Left kidney (tissue), 2 donors: ENCODE data around the gene PLPP4. TPM values are rescaled to one million over a fixed set of nuclear protein-coding genes. Genes with fewer than 3 reads are reported as not detected.

Experiments used
- DNase-seq: peaks from one replicate; pipeline ENCODE4 v3.0.0-alpha.2; 2013
- polyA plus RNA-seq: library from polyadenylated mRNA; unstranded; fragments of 120-200 nt; gene quantifications from one replicate; pipeline ENCODE4 v1.2.1, GENCODE V29; 2013; ENCODE audit not compliant: insufficient read length

Gene PLPP4
- polyA plus RNA-seq, 1 donor = 4.6 TPM

GRCh38 chr10:120517196-120517595, 60.2 kb downstream of the PLPP4 start:
- DNase-seq = no peak

DNA sequence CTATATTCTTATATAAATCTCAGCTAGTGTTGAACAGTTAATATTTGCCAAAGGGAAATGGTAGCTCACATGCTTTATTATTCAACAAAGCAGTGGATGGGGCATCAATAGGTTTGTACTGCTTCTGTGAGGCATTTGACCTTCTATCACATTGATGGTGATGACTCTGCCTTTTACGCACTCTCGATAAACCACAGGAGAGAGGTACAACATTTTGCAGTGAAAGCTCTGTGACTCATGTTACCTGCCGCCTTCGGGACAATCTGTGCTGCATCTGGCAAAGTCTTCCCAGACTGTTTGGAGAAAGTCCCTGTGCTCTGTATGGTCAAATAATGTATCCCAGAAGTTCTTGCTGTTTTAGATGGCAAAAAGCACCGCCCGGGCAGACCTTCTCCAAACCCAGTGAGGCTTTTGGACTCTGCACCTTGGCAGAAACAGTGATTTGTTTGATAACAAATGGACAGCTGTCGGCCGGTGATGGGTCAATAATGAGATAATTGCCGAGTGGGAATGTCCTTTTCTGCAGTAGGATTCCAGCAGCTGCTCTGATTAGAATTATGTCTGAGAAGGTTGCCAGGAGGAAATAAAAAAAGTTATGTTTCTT, 61.0 kb downstream of the PLPP4 start:
- DNase-seq = no peak

- no peak for DNase-seq
These were observed 64.9 kb downstream of the PLPP4 start for GRCh38 chr10:120521880-120522279.

- no peak for DNase-seq
These were observed 70.7 kb downstream of the PLPP4 start for GRCh38 chr10:120527691-120528090.

DNA sequence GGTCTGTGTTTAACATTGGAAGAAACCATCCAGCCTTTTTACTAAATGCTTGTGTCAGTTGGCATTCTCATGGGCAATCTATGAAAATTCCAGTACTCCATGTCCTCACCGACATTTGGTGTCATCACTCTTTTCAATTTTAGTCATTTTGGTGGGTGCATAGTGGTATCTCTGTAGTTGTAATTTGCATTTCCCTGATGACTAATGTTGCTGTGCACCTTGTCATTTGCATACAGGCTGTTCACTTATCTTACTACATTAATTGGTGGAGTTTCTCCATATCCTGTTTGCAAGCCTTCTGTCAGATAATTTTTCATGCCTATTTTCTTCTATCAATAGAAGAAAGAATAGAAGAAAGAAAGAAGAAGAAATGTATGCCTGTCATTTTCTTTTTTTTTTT, 73.7 kb downstream of the PLPP4 start:
- DNase-seq = no peak

- DNase-seq = no peak
These were observed 81.1 kb downstream of the PLPP4 start for GRCh38 chr10:120538091-120538490.

- DNase-seq = no peak
These were observed 82.0 kb downstream of the PLPP4 start for GRCh38 chr10:120539076-120539475.

- no peak for DNase-seq
These were observed 83.5 kb downstream of the PLPP4 start for GRCh38 chr10:120540486-120540885.

- no peak for DNase-seq
These were observed 85.0 kb downstream of the PLPP4 start for GRCh38 chr10:120541984-120542383.

GRCh38 chr10:120542591-120542990, 85.6 kb downstream of the PLPP4 start:
- no peak for DNase-seq

- DNase-seq = no peak
These were observed 86.3 kb downstream of the PLPP4 start for GRCh38 chr10:120543291-120543690.

DNA sequence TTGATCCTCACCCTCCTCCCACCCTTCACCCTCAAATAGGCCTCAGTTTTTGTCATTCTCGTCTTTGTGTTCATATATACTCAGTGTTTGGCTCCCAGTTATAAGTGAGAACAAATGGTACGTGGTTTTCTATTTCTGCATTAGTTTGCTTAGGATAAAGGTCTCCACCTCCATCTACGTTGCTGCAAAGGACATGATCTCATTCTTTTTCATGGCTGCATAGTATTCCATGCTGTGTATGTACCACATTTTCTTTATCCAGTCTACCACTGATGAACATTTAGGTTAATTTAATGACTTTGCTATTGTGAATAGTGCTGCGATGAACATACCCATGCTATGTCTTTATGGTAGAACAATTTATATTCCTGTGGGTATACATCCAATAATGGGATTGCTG, 91.2 kb downstream of the PLPP4 start:
- DNase-seq = no peak

DNA sequence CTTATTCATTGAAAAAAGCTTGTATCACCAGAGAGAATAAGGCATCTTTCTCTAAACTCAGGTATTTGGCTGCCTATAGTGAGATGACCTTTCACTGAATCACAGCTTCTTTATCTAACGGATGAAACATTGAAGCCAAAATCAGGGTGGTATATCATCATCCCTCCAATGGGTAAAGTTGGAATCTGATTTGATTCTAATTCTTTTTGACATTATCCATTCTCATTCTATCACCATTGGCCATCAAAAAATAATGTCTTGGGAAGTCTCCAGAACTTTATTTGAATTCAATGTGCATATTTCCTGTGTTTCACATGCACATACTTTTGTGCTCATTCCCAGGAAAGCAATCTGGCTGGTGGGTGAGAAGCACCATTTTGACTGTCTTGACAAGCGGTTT, 95.2 kb downstream of the PLPP4 start:
- no peak for DNase-seq

- no peak for DNase-seq
These were observed 96.9 kb downstream of the PLPP4 start for GRCh38 chr10:120553911-120554310.

DNA sequence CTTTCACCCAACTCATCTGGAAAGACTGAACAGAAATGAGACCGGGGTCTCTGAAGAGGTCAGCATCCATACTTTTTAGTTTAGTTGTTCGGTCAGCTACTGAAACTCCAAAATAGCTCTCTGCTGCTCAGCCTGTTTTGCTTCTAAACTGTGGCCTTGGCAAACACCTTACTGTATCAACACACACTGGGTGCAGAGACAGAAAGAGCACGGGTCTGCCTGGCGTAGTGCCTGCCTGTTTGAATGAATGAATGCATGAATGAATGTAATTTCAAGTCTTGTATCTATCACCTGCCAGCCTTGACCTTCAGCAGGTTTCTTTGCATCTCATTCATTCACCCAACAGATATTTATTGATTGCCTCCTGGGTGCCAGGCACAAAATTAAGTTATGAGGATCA, 98.4 kb downstream of the PLPP4 start:
- DNase-seq = no peak

- DNase-seq = no peak
These were observed 99.0 kb downstream of the PLPP4 start for GRCh38 chr10:120555842-120556532.

DNA sequence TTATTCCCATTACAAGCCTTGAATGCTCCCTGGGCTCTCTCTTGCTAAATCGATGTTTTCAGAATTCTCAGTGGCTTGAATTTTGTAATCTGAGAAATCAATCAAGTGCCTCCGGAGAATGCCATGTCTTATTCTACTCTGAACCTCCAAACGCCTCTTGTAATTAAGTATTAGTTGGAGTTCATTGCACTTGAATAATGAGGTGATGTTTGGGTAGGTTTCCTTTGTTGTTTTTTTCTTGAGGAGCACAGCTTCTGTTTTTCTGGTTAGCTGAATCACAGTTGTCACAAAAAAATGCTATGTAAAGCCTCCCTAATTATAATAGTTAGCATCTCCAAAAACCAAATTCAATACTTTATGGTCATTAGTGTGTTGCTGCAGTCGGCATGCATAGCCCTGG, 100.3 kb downstream of the PLPP4 start:
- no peak for DNase-seq

GRCh38 chr10:120559800-120560199, 102.8 kb downstream of the PLPP4 start:
- no peak for DNase-seq

GRCh38 chr10:120562956-120563355, 105.9 kb downstream of the PLPP4 start:
- no peak for DNase-seq

DNA sequence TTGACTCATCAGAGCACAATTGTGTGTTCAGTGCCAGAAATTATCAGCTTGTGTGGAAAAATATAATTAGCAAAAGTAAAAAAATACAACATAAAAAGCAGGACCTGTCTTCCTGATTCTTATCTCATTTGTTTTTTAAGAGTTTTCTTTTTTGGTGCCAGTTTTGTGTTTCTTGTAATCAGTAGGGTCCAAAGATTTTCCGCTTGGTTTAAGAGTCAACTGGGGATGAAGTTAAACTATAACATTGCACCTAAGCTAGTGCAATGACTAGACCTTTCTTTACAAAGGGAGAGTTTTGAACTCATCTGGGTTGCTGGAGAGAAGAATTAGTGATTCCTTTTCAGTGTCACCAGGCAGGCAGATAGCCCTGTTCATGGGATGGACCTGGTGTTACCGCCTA, 113.4 kb downstream of the PLPP4 start:
- DNase-seq = no peak

GRCh38 chr10:120571266-120571665, 114.2 kb downstream of the PLPP4 start:
- DNase-seq = peak; percentile 17

GRCh38 chr10:120572307-120572706, 115.3 kb downstream of the PLPP4 start:
- DNase-seq = no peak

- no peak for DNase-seq
These were observed 116.3 kb downstream of the PLPP4 start for GRCh38 chr10:120573355-120573754.

DNA sequence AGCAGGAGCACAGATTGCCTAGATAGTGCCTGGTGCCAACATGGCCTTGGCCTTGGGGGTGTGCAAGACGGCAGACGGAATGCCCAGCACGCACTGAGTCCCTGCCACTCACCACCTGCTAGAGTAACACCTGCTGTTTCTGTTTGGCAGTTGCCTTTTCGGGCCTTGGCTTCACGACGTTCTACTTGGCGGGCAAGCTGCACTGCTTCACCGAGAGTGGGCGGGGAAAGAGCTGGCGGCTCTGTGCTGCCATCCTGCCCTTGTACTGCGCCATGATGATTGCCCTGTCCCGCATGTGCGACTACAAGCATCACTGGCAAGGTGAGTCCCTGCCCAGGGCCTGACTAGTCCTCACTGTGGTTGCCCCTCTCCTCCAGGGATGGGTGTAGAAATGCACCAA, 118.0 kb downstream of the PLPP4 start:
- no peak for DNase-seq
